GM11168 (cell line): ENCODE data around the gene JOSD1.
"Not testable (repeated sequence)": the region's sequence is repeated elsewhere in the genome, so short reads cannot be mapped to it uniquely, and the experiment has no call there.

Source experiments
- in situ Hi-C: fragments of 300-500 bp; cut with MboI; formaldehyde crosslinking; loops from one replicate; pipeline ENCODE4 v1.12.0; 2022; ENCODE audit warnings: low sequenced_read_pairs; ENCODE audit not compliant: unreplicated experiment

Gene JOSD1

DNA sequence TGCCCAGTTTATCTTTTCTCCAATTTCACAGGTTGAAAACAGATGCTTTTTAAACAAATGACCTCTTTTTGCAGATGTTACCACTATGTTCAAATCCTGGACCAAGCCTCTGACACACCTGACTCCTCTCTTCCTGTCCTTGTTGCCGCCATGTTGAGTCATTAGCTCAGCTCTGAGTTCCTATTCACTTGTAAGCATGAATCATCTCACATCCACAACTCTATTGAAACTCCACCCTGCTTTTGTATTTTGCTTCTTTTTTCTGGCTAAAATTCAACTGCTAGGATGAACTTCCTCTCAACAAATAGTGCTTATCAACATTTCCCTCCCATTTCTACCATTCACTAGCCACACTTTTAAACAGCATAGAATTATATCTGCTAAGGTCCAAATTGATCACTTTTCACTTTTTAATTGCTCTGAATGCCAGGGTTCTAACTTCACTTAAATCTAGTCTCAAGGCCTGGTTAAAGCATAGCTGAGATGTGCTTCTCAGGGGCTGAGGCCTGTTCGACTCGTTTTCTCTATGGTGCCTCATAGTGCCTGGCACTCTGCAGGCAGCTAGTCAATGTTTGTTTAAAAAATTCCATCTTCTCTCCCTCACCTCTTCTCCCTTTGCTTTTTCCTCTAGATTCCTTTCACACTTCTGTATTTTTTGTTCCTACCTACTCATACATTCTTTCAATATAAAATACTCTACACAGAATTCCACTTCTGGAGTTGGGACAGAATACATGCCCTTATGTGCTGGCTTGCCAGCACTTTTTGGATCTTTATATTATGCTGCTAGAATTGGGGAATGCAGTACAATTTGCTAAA is 3.9 kb downstream of the JOSD1 start:
- in situ Hi-C loops: no loop called here

DNA sequence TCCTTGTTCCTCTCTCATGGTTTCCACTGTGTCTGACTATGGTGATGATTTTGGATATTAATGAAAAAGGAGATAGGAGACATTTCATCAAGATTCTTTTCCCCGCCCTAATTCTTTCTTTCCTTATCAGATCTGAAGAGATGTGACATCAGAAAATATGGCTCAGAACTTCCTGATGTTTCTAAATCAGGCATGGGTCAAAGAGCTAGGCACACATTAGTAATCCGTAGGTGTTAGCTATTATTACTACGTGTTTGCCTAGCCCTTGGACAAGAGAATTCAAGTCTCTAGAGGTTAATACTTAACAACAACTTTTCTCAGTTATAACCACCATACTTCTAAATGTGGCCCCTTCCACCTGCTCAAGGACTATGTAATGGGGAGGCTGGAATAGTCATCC is 5.8 kb downstream of the JOSD1 start:
- in situ Hi-C loops: no loop called here

DNA sequence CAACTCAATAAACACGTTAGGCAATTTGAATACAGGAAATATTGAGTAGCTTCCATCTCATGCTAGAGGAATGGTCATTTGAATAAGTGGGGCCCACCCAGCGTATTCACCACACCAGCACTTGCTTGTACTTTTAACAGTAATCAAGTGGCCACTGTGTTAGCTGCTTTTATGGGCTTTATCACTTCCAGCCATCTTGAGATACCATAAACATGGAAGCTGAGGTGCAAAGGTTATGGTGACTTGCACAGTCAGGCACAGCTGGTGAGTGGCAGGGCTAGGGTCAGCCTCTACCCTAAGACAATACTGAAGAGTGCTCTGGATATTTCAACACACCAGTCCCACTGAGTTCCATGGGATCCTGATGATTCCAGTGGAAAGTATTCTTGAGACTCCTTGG is 6.7 kb downstream of the JOSD1 start:
- in situ Hi-C loops: no loop called here

DNA sequence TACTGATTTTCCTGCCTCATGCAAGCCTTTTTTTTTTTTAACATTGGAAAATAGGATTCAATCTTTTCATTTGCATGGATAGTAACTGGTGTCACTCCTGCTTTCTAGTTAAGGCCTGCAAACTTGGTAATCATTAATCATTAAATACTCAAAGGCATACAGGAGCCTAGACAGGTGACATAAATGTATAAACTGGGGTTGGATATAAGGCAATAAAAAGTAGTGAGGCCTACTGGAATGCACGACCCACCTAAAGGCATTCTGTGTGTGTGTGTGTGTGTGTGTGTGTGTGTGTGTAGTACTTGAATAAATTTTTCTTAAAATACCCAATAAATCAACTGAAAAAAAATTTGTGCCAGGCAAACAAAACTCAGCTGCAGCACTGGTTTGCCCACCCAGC is 11.1 kb downstream of the JOSD1 start:
- in situ Hi-C loops: no loop called here

DNA sequence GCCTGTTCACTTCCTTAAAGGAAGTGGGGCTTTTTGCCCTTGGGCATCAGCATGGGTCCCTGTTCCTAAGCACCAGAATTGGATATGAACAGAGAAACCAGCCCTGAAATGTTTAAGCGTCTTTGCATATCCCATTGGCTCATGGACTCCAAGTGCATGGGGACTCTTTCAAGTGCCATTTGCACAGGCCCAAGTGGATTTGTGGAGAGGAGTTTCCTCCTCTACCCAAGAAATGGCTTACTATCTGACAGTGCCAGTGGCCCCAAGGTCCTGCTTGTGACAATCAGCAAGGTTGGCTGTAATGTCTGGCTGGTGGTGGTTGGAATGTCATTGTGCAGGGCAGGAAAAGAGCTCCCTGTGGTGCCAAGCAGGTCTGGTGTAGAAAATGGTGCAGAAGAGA is 15.0 kb downstream of the JOSD1 start:
- in situ Hi-C loops: no loop called here

DNA sequence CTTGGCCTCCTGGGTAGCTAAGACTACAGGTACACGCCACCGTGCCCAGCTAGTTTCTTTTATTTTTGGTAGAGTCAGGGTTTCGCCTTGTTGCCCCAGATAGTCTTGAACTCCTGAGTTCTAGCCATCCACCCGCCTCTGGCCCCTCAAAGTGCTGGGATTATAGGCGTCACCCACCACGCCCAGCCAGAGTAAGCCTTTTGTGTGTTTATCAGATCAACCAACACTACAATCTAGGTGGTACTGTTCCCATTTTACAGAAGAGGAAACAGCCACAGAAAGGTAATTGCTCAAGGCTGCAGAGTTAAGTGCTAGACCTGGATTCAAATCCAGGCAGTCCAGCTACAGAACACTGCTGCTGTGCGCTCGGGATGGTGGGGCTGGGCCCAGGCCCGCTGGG is 15.8 kb downstream of the JOSD1 start:
- in situ Hi-C loops: no loop called here

DNA sequence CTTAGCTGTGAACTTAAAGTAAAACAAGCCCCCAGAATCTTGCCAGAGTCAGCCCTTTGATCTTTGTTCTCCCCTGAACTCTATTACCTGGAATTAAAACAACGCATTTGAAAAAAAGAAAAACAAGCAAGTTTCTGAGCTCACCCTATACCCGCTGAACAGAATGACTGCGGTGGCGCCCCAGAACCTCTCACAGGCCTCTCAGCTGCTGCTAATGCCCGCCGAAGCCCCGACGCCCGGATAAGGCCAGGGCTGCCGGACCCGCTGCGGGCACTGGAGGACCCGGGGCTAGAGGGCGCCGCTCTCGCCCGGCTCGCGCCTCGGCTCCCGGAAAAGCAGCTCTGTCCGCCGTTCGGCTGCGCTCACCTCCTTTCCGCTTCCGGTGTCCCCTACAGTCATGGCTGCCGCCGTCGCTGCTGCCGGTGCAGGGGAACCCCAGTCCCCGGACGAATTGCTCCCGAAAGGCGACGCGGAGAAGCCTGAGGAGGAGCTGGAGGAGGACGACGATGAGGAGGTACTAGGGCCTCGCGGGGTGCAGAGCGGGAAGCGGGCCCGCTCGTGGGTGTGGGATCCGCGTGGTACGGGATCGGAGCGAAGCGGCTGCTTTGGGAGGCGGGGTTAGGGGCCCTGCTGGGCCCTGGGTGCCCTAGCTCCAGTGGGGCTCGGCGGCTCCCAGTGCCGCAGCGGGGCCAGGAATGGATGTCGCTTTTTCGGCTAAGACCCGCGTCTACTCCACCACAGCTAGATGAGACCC is 19.0 kb downstream of the JOSD1 start, which contains the start of gene TOMM22:
TSS of gene TOMM22 (plus strand) at position 376 of the 754 bp plus-strand sequence. CDS start at position 398, 22 bp downstream.
- in situ Hi-C loops: no loop called here

DNA sequence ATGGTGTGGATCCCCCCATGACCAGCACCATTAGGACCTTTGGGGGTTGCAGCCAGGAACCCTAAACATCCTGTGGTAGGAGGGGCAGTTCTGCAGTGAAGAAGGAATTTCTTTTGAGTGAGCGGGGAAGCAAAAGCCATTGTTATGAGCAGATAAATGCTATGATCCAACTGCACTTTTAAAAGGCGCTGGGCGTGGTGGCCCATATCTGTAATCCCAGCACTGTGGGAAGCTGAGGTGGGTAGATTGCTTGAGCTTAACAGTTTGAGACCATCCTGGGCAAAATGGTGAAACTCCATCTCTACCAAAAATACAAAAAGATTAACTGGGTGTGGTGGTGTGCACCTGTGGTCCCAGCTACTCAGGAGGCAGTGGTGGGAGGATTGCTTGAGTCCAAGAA is 24.9 kb downstream of the JOSD1 start:
- in situ Hi-C loops: no loop called here

DNA sequence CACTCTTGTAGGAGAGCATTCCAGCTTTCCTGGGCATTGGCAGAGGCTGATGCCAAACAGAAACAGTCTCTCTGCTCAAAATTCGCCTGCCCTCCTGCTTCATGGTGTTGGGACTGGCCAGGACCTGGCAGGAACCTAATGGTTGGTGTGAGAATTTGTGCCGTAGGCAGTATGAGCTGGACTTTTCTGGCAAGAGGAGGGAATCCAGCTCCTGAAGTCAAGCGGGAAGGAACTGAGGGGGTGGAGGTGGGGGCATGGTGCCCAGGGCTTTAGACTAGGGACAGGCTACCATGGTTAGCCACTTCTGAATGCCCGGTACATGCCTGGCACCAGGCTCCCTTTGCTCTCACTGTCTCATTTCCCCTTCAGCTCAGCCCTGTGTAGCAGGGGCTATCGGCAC is 25.9 kb downstream of the JOSD1 start:
- in situ Hi-C loops: no loop called here

DNA sequence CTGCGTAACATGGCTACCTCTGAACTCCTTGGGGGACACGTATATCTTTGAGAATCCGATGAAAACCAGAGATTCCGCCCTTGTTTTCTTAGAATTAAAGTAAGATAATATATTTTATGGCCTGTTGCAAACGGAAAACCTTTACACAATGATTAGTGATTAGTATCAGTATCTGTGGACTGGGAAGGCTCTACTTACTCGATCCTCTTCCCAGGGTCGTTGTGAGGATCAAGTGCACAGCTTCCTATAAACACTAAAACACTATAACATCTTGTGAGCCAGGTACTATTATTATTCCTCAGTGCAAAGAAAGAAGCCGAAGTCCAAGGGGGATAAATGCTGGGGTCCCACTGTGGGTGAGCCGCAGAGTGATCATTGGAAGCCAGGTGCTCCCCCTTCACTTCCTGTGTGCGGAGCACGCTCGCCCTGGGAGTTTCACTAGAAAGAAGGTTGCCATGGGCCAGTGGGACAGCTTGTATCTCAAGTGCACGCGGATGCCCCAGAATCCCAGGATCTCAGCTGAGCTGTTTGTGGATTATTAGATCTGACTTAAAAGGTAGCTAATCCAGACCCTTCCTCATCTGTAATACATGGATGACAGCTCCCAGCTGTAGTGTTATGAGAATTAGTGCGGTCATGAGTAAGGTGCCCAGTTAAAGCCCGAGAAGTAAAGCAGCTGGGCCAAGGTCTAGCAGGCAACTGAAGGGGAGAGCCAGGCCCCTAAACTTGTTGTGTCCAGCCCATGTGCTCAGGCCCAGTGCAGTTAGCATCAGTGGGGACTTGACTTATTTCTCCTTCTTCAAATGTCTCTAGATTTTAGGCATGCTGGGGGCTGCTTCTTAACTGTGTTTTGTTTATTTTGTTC is 43.5 kb downstream of the JOSD1 start:
- in situ Hi-C loops: no loop called here

DNA sequence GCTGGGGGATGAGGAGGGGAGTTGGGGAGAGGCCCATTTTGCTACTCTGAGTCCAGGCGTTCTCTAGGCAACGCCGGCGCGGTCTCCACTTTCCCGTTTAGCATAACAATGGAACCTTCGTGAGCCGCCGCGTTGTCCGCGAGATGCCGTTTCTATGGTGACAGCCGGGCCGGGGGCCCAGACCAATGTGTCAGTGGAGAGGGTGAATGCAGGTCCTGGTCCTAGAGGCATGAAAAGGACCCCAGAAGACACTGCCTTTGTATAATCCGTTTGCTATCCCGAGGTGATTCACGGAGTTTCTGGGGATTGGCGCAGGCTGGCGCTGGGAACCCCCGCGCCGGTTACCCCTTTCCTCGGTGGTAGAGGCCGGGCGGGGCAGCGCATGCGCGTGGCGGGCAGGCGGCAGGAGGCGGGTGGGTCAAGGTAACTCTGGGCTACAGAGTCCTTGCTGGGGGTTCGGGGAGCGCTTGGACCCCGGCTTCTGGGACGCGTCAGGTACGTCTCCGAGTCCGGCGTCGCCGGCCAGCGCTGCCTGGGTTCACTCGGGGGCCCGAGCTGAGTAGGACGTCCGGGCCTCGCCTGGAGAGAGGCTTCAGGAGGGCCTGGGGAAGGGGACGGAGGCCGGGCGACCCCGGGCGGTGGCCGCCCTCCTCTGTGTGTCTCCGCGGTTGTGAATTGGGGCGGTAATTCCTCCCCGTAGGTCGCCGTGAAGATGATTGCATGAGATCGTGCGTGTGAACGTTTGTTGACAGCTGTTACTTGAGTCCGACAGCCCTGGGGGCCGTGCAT is 44.3 kb downstream of the JOSD1 start, which contains the start of the genes CBY1 and FAM227A:
TSS of gene CBY1 (plus strand) at position 383 of the 789 bp plus-strand sequence. CDS start 11,417 bp downstream, outside the sequence.
TSS of gene FAM227A (minus strand) at position 137 of the 789 bp plus-strand sequence. CDS start 6,224 bp downstream, outside the sequence.
- in situ Hi-C loops: no loop called here

DNA sequence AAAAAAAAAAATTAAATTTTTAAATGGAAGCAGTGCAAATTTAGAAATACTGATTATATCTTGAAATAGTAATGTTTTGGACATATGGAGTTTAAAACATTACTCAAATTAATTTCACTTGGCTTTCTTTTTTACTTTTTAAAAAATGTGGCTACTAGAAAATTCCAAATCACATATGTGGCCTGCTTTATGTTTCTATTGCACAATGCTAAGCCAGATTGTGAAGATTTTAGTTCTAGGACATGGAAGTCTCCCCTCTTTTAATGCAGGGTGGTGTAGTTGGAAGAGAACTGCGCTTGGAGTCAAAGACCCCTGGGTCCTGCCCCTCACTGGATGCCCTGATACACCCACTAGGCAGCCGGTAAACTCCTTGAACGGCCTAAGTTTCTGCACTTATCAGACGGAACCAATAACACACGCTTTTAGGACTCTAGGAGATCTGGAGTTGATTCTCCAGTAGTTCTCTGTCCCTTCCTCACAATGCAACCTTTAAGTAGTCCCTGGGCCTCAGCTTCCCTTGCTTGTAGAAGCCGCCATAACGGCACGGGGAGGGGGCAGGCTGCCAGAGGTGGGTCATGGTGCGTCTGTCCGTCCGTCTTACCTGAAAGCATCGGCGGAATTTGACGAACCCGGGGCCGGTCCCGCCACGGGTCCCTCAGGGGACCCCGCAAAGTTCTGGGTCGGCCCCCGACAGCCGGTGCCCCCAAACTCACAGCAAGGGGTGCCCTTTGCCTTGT is 45.1 kb downstream of the JOSD1 start:
- in situ Hi-C loops: no loop called here

DNA sequence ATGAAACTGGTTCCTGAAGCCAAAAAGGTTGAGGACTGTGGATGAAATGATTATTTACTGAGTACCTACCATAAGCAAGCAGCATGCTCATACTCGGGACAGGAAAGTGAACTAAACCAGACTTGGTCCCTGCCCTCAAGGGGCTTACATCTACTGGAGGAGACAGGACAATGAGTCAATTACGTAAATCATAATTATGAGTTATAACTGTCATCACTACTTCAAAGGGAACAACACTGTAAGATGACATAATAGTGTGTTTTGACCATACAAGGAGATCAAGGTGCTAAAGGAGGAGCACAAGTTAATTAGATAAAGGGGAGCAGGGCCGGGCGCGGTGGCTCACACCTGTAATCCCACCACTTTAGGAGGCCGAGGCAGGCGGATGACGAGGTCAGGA is 47.0 kb downstream of the JOSD1 start:
- in situ Hi-C loops: no loop called here

DNA sequence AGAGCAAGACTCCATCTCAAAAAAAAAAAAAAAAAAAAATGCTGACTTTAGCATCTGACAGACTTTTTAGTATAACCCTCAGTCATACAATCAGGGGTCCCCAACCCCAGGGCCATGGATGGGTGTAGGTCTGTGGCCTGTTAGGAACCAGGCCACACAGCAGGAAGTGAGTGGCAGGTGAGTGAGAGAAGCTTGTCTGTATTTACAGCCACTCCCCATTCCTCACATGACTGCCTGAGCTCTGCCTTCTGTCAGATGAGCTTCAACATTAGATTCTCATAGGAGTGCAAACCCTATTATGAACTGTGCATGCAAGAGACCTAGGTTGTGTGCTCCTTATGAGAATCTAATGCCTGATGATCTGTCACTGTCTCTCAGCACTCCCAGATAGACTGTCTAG is 47.9 kb downstream of the JOSD1 start:
- in situ Hi-C loops: no loop called here

DNA sequence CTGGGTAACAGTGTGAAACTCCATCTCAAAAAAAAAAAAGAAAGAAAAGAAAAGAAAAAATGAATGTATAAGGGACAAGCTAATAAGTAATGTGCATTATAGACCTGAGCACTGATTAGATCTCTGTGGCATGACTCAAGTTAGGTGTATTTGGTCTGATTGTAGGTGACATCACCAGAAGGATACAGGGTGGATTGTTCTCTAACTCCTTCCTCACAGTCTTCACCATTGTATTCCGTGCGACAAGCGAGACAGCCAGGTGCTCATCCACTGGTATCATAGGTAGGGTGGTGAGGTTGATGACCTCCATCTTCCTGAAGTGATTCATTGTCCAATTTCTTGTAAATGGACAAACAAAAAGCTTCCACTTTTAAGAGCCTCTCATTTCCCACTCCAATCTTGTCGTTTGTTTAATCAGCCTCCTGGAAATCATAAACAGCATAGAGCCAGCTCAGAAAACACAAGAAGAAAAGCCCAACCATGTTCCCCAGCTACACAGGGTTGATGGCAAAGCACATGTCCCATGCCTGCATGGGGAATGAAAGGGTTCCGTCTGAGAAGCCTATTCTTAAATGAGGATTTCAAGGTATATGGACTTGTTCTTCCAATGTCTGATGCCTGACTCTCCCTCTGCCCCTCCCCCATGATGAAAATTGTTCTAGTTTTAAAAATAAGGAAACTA is 50.8 kb downstream of the JOSD1 start:
- in situ Hi-C loops: no loop called here

DNA sequence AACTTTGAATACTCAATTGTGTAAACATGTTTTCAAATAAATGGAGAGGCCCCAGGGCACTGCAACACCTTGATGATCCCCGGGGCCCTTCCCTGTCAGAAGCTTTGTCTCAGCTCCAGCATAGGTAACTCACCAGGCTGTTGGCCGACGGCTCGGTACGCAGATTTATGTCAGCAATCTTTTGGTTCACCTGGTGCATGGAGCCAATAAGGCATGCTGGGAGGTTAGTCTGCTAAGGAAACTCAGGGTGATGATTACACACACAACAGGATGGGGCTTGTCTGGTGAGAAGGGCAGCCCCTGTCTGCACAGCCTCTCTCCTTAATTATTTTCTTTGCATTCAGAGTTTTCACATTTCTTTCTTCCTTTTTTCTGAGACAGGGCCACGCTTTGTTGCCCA is 55.3 kb downstream of the JOSD1 start:
- in situ Hi-C loops: no loop called here

DNA sequence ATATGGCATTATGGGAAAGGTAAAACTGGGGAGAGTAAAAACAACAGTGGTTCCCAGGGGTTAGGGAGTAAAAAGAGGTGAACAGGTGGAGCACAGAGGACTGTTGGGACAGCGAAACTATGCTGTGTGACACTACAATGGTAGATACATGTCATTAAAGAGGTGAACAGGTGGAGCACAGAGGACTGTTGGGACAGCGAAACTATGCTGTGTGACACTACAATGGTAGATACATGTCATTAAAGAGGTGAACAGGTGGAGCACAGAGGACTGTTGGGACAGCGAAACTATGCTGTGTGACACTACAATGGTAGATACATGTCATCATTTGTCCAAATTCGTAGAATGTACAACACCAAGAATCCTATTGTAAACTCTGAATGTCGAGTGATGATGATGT is 56.5 kb downstream of the JOSD1 start:
- in situ Hi-C loops: not testable (repeated sequence)

DNA sequence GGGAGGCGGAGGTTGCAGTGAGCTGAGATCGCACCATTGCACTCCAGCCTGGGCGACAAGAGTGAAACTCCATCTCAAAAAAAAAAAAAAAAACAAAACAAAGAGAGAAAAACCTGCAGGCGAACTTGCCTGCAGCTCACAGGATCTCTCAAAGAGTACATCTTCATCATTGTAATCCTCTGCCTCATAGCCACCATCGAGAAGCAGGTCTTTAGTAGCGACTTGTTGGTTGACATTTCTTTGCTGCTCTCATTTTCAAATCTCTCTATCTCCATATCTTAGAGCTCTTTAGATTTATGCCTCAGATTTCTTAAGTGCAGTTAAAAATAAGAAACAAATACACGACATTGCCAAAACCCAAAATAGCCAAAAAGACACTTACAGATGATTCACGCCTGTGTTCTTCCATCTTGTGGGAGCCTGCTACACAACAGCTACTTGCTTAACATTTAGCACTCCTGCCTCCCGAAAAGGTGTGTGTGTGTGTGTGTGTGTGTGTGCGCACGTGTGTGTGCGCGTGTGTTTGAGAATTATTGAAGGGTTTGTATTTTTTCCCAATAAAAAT is 59.2 kb downstream of the JOSD1 start:
- in situ Hi-C loops: no loop called here
